ENCODE results near the gene ASB3.
"Not testable (repeated sequence)": the region's sequence is repeated elsewhere in the genome, so short reads cannot be mapped to it uniquely, and the experiment has no call there.

The ASB3 gene

GRCh38 chr2:53786352-53786704, 425 bp downstream of the ASB3 start:
- DNase-seq: peak; percentile 28

GRCh38 chr2:53785366-53785765, 1.4 kb downstream of the ASB3 start:
- no peak for DNase-seq

GRCh38 chr2:53784436-53784835, 2.3 kb downstream of the ASB3 start:
- DNase-seq: no peak

- no peak for DNase-seq
Measured at GRCh38 chr2:53782676-53783075, 4.1 kb downstream of the ASB3 start.

- DNase-seq: no peak
Measured at GRCh38 chr2:53780056-53780455, 6.7 kb downstream of the ASB3 start.

GRCh38 chr2:53778536-53779162, 8.1 kb downstream of the ASB3 start:
- peak; percentile 53 for DNase-seq

- DNase-seq: peak; percentile 33
Measured at GRCh38 chr2:53777134-53777533, 9.6 kb downstream of the ASB3 start.

GRCh38 chr2:53770264-53770663, 16.5 kb downstream of the ASB3 start:
- no peak for DNase-seq

- no peak for DNase-seq
Measured at GRCh38 chr2:53769318-53769945, 17.3 kb downstream of the ASB3 start.

GRCh38 chr2:53768242-53768542, 18.6 kb downstream of the ASB3 start:
- DNase-seq: peak; percentile 10

GRCh38 chr2:53767405-53768241, 19.1 kb downstream of the ASB3 start, which contains the start of gene CHAC2:
Gene CHAC2 (plus strand): TSS chr2:53767804. CDS start chr2:53767887, 83 bp downstream.
- DNase-seq: peak; percentile 88

GRCh38 chr2:53765767-53766166, 21.0 kb downstream of the ASB3 start:
- DNase-seq: no peak

GRCh38 chr2:53757206-53757605, 29.5 kb downstream of the ASB3 start:
- not testable (repeated sequence) for DNase-seq

GRCh38 chr2:53756644-53757043, 30.1 kb downstream of the ASB3 start:
- no peak for DNase-seq

- DNase-seq: no peak
Measured at GRCh38 chr2:53755121-53755520, 31.6 kb downstream of the ASB3 start.

GRCh38 chr2:53753041-53753440, 33.7 kb downstream of the ASB3 start:
- no peak for DNase-seq

GRCh38 chr2:53752385-53752784, 34.4 kb downstream of the ASB3 start:
- no peak for DNase-seq

GRCh38 chr2:53751728-53752127, 35.0 kb downstream of the ASB3 start:
- DNase-seq: no peak

GRCh38 chr2:53750041-53750768, 36.5 kb downstream of the ASB3 start:
- no peak for DNase-seq

GRCh38 chr2:53744395-53745065, 42.2 kb downstream of the ASB3 start:
- DNase-seq: no peak

- peak; percentile 37 for DNase-seq
Measured at GRCh38 chr2:53740170-53740569, 46.6 kb downstream of the ASB3 start.

- DNase-seq: peak; percentile 37
Measured at GRCh38 chr2:53739032-53739431, 47.7 kb downstream of the ASB3 start.

GRCh38 chr2:53737091-53737490, 49.7 kb downstream of the ASB3 start:
- DNase-seq: no peak

Measured in inflammatory macrophage treated with lipopolysaccharide for 4 hours (primary cell).